ENCODE results near the gene EXT2. TPM values are rescaled to one million over a fixed set of nuclear protein-coding genes. Genes with fewer than 3 reads are reported as not detected.

The EXT2 gene
- total RNA-seq, 4 donors from 2014 or later, result 63.9 to 66.6 (median 65.9) TPM

DNA sequence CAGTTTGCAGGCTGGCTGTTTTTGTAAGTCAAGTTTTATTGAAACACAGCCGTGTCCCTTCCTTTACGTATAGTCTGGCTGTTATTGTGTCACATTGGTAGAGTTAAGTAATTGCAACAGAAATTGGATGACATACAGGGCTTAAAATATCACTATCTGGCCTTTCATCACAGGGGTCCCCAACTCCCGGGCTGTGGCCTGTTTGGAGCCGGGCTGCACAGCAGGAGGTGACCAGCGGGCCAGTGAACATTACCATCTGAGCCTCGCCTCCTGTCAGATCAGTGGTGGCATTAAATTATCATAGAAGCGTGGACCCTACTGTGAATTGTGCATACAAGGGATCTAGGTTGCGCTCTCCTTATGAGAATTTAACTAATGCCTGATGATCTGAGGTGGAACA lies 31.7 kb downstream of the EXT2 start:
- 89% methylated on average over 3 of the region's 8 CpGs for WGBS, 2 donors (ENCODE audit: low coverage in 1 of 2)
- TF ChIP-seq EP300 (IDR thresholded peaks at IDR 0.05) (no peak), POLR2A (IDR thresholded peaks at IDR 0.05) (no peak), POLR2AphosphoS5 (IDR thresholded peaks at IDR 0.05) (no peak)
- TF ChIP-seq, protein P1, sequence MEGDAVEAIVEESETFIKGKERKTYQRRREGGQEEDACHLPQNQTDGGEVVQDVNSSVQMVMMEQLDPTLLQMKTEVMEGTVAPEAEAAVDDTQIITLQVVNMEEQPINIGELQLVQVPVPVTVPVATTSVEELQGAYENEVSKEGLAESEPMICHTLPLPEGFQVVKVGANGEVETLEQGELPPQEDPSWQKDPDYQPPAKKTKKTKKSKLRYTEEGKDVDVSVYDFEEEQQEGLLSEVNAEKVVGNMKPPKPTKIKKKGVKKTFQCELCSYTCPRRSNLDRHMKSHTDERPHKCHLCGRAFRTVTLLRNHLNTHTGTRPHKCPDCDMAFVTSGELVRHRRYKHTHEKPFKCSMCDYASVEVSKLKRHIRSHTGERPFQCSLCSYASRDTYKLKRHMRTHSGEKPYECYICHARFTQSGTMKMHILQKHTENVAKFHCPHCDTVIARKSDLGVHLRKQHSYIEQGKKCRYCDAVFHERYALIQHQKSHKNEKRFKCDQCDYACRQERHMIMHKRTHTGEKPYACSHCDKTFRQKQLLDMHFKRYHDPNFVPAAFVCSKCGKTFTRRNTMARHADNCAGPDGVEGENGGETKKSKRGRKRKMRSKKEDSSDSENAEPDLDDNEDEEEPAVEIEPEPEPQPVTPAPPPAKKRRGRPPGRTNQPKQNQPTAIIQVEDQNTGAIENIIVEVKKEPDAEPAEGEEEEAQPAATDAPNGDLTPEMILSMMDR (IDR thresholded peaks at IDR 0.05), result no peak
- ATAC-seq, result no peak
- H3K27ac ChIP-seq, result no peak overlapping the region
- H3K9me3 ChIP-seq, result no peaks in the 10 kb centered on the region
- H3K4me1 ChIP-seq, result no peaks in the 10 kb centered on the region
- H3K27me3 ChIP-seq, result no peaks in the 10 kb centered on the region
- H3K4me3 ChIP-seq, result no peak overlapping the region
- H3K36me3 ChIP-seq, result peaks cover 9 to 95% of the 10 kb centered on the region in 2 donors

DNA sequence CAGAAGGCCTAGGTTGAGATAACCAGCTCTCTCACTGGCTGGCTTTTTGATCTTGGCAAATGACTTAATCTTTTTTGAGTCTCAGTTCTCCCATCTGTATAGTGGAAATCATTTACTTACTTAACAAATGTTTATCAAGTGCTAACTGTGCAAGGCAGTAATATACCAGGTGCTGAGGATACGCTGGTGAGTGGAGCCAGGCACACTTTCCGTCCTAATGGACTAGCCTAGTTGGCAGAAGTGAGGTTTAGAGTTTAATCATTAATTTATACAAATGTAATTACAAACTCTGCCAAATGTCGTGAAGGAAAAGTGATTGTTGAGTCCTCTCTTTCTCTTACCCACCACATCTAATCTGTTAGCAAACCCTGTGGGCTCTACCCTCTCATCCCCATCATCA lies 33.3 kb downstream of the EXT2 start:
- no peaks in the 10 kb centered on the region for H3K9me3 ChIP-seq
- H3K4me3 ChIP-seq, result no peak overlapping the region
- H3K27ac ChIP-seq, result no peak overlapping the region
- H3K4me1 ChIP-seq, result no peaks in the 10 kb centered on the region
- H3K27me3 ChIP-seq, result no peaks in the 10 kb centered on the region
- ATAC-seq, result no peak
- TF ChIP-seq POLR2AphosphoS5 (IDR thresholded peaks at IDR 0.05), result no peak
- no peak for TF ChIP-seq EP300 (IDR thresholded peaks at IDR 0.05)
- TF ChIP-seq, protein P1 (IDR thresholded peaks at IDR 0.05), result no peak
- TF ChIP-seq POLR2A (IDR thresholded peaks at IDR 0.05), result no peak
- peaks cover 9 to 90% of the 10 kb centered on the region in 2 donors for H3K36me3 ChIP-seq
- WGBS, 2 donors (ENCODE audit: low coverage in 1 of 2), result 80 to 85% methylated on average over 3 of the region's 3 CpGs

DNA sequence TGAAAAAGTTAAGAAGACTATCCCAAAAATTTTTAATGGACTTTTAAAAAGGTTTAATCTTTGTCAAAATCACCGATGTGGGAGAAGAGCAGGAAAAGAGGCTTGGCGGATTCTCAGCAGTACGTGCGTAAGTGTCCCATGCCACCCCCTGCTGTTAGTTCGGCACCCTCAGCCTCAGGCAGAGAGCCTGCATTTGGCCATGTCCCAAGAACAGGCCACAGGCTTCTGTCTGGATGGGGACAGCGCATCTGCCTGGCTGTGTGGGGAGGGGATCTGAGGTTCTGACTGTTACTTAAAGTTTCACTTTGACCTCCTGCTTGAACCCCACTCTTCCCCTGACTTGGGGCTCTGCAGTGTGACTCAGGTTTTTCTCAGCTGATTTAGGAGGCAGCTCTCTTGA lies 35.3 kb downstream of the EXT2 start:
- TF ChIP-seq, protein P1 (IDR thresholded peaks at IDR 0.05), result no peak
- TF ChIP-seq POLR2AphosphoS5 (IDR thresholded peaks at IDR 0.05) (no peak), EP300 (IDR thresholded peaks at IDR 0.05) (no peak), POLR2A (IDR thresholded peaks at IDR 0.05) (no peak)
- H3K9me3 ChIP-seq, result no peaks in the 10 kb centered on the region
- ATAC-seq, result no peak
- no peak overlapping the region for H3K4me3 ChIP-seq
- H3K4me1 ChIP-seq, result no peaks in the 10 kb centered on the region
- WGBS, 2 donors (ENCODE audit: low coverage in 1 of 2), result 63 to 93% methylated on average over 4 of the region's 6 CpGs
- peaks cover 0 to 89% of the 10 kb centered on the region in 2 donors for H3K36me3 ChIP-seq
- H3K27ac ChIP-seq, result no peak overlapping the region
- H3K27me3 ChIP-seq, result no peaks in the 10 kb centered on the region

DNA sequence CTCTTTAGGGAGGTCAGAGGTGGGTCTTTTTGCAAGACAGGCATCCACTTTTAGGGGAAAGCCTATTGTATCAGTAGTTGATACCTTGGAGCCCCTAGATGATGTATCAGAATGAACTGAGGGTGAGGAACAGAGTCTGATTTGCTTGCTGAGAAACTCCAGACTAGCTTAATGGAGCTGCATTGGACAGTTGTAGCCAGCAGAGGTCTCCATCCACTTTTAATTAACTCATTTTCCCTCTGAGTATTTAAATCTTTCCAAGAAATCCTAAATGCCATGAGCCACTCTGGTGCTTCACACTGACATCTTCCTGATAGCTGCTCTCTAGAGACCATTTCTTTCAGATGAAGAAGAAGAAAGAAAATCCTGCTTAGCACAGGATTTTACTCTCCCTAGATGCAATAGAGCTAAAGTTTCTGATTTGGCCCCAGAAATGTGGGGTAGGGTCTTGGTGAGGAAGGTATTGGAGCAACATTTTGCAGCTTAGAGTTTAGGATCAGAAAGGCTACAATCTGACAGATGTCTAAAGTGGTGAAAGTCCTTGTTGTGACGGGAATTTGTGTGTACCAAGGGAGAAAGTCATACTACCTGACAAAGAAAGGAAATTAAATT lies 38.0 kb downstream of the EXT2 start:
- Histone ChIP-seq H3K9me3 (no peaks in the 10 kb centered on the region), H3K4me1 (no peaks in the 10 kb centered on the region), H3K4me3 (no peak overlapping the region), H3K27ac (no peak overlapping the region), H3K36me3 (peaks cover 0 to 75% of the 10 kb centered on the region in 2 donors), H3K27me3 (no peaks in the 10 kb centered on the region)
- TF ChIP-seq, protein P1 (IDR thresholded peaks at IDR 0.05), result peak in 3 of 4 experiments; percentile 13 to 46 (median 46)
- TF ChIP-seq EP300 (IDR thresholded peaks at IDR 0.05), result no peak
- TF ChIP-seq POLR2AphosphoS5 (IDR thresholded peaks at IDR 0.05), result no peak
- no peak for TF ChIP-seq POLR2A (IDR thresholded peaks at IDR 0.05)
- ATAC-seq, result no peak
- whole genome bisulfite sequencing, 2 donors (ENCODE audit: low coverage in 1 of 2), result 75% methylated on average over 1 of the region's 1 CpG; no CpG with 5 or more reads in 1 of the 2 donors

DNA sequence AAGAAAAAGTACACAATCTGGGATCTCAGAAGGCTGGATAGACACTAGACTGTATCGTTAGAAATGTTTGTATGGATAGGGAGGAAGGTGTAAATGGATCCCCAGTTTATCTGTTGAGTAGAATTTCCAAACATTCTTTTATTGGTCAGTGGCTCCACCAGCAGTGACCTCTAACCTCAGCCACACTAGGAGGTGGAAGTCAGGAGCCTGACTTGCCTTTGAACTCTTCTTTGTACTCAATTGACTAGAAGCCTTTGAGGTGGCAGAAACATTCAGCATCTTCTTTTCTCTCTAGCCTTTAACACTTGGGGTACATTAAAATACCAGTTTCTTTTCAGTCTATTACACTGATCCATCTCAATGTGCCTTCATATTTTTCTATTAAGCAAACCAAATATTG lies 39.1 kb downstream of the EXT2 start:
- Histone ChIP-seq H3K27ac (no peak overlapping the region), H3K9me3 (no peaks in the 10 kb centered on the region), H3K36me3 (peaks cover 0 to 63% of the 10 kb centered on the region in 2 donors), H3K4me1 (peaks cover 0 to 3% (median 0%) of the 10 kb centered on the region in 3 donors), H3K4me3 (no peak overlapping the region), H3K27me3 (no peaks in the 10 kb centered on the region)
- no peak for ATAC-seq
- TF ChIP-seq POLR2AphosphoS5 (IDR thresholded peaks at IDR 0.05), result no peak
- TF ChIP-seq EP300 (IDR thresholded peaks at IDR 0.05), result no peak
- TF ChIP-seq, protein P1 (IDR thresholded peaks at IDR 0.05), result no peak
- TF ChIP-seq POLR2A (IDR thresholded peaks at IDR 0.05), result no peak
- WGBS, 2 donors (ENCODE audit: low coverage in 1 of 2), result 71% methylated on average over 1 of the region's 1 CpG; no CpG with 5 or more reads in 1 of the 2 donors
